H1 (cell line): ENCODE data around the gene CCPG1. TPM values are rescaled to one million over a fixed set of nuclear protein-coding genes. Genes with fewer than 3 reads are reported as not detected.

Experiments used
- CTCF ChIA-PET: fragments of 300-600 bp; sonication (Branson Sonifier 250); formaldehyde crosslinking; loops from one replicate; lab custom pipeline; 2021; ENCODE audit not compliant: partially characterized antibody; lab: Charles Lee
- POLR2A ChIA-PET: fragments of 300-600 bp; sonication (Branson Sonifier 250); formaldehyde crosslinking; loops from one replicate; lab custom pipeline; 2021; ENCODE audit warnings: inconsistent platforms; ENCODE audit not compliant: partially characterized antibody; lab: Charles Lee
- DNase-seq, 2 experiments: peaks; one replicate each; pipeline versions ENCODE4 v3.0.0 to v3.0.0-alpha.2; 2010 to 2022; ENCODE audit warnings: low spot score in 2 of 2, low read depth in 1 of 2, mixed read lengths in 1 of 2
- FAIRE-seq: peaks from 2 replicates; lab custom pipeline; 2011; peaks lifted over from hg19 to GRCh38; lab: Jason Lieb, UNC
- H2AFZ ChIP-seq: 2 replicates; pipeline ENCODE4 v1.8.1; 2012; ENCODE audit warnings: low read length, inconsistent platforms
- H2AK5ac ChIP-seq: 2 replicates; pipeline ENCODE4 v1.6.1; 2013; ENCODE audit warnings: low read depth, low read length
- H2BK120ac ChIP-seq: replicated peaks from 2 replicates; pipeline ENCODE3; 2013; ENCODE audit warnings: low read depth, low read length, inconsistent platforms
- H2BK12ac ChIP-seq: 2 replicates; pipeline ENCODE4 v1.6.1; 2013; ENCODE audit warnings: low read depth, low read length
- H2BK15ac ChIP-seq: 2 replicates; pipeline ENCODE4 v1.6.1; 2013; ENCODE audit warnings: low read length
- H2BK20ac ChIP-seq: 2 replicates; pipeline ENCODE4 v1.6.1; 2013; ENCODE audit warnings: low read length
- H2BK5ac ChIP-seq: 2 replicates; pipeline ENCODE4 v1.6.1; 2013; ENCODE audit warnings: low read depth, low read length
- H3K14ac ChIP-seq: 2 replicates; pipeline ENCODE4 v1.6.1; 2013; ENCODE audit warnings: inconsistent platforms; ENCODE audit not compliant: insufficient read length
- H3K18ac ChIP-seq: 2 replicates; pipeline ENCODE4 v1.6.1; 2013; ENCODE audit warnings: low read length; ENCODE audit errors: extremely low read depth
- H3K23ac ChIP-seq: 2 replicates; pipeline ENCODE4 v1.6.1; 2013; ENCODE audit warnings: inconsistent platforms; ENCODE audit not compliant: insufficient read length
- H3K23me2 ChIP-seq: 2 replicates; pipeline ENCODE4 v1.6.1; 2013; ENCODE audit warnings: low read depth, low read length
- H3K27ac ChIP-seq: 2 replicates; pipeline ENCODE4 v1.6.1; 2011; ENCODE audit warnings: low read depth, low read length, inconsistent platforms
- H3K27me3 ChIP-seq, 4 experiments: replicated peaks in 1 of 4; 1 replicate in 1 of 4; 2 replicates in 3 of 4; pipeline versions ENCODE4 v1.6.1 to v1.8.1; 2011 to 2013; ENCODE audit warnings: low read length in 3 of 4, mild to moderate bottlenecking in 3 of 4, inconsistent platforms in 2 of 4, mixed read lengths in 2 of 4, moderate library complexity in 1 of 4; ENCODE audit not compliant: control insufficient read depth in 3 of 4, insufficient read depth in 3 of 4; ENCODE audit errors: extremely low read depth in 1 of 4
- H3K36me3 ChIP-seq, 4 experiments: 2 replicates each; pipeline versions ENCODE4 v1.6.1 to v1.8.1; 2011 to 2013; ENCODE audit warnings: mild to moderate bottlenecking in 4 of 4, low read length in 3 of 4, moderate library complexity in 2 of 4, control low read depth in 1 of 4, inconsistent platforms in 1 of 4; ENCODE audit not compliant: insufficient read depth in 4 of 4, control insufficient read depth in 2 of 4
- H3K4ac ChIP-seq: replicated peaks from 2 replicates; pipeline ENCODE3; 2013; ENCODE audit warnings: low read length, low read depth, mixed read lengths, inconsistent platforms; ENCODE audit not compliant: insufficient read length
- H3K4me1 ChIP-seq, 4 experiments: replicated peaks in 1 of 4; 1 replicate in 1 of 4; 2 replicates in 3 of 4; pipeline versions ENCODE4 v1.6.1 to v1.8.1; 2011 to 2013; ENCODE audit warnings: low read length in 3 of 4, inconsistent platforms in 2 of 4, mixed read lengths in 1 of 4; ENCODE audit not compliant: insufficient read depth in 4 of 4, control insufficient read depth in 3 of 4
- H3K4me2 ChIP-seq, 2 experiments: 2 replicates each; pipeline versions ENCODE4 v1.6.1 to v1.8.1; 2011 to 2013; ENCODE audit warnings: low read depth in 2 of 2, low read length in 2 of 2, control low read depth in 1 of 2, inconsistent platforms in 1 of 2, mild to moderate bottlenecking in 1 of 2; ENCODE audit not compliant: insufficient read depth in 1 of 2
- H3K4me3 ChIP-seq, 4 experiments: fragments of 200-600, 300-600 bp in 1 of 4; sonication (generic), shearing (Covaris generic), sonication (Bioruptor Twin) in 1 of 4; 2 replicates each; pipeline versions ENCODE4 v1.5.1 to v1.8.1; 2011 to 2016; ENCODE audit warnings: low read length in 4 of 4, low read depth in 3 of 4, control low read depth in 2 of 4, inconsistent platforms in 2 of 4, mild to moderate bottlenecking in 2 of 4, mixed read lengths in 1 of 4, moderate library complexity in 1 of 4; ENCODE audit not compliant: insufficient read depth in 2 of 4; ENCODE audit errors: extremely low read depth in 1 of 4
- H3K56ac ChIP-seq: replicated peaks from 2 replicates; pipeline ENCODE3; 2013; ENCODE audit warnings: low read depth, mild to moderate bottlenecking, mixed read lengths, low read length, inconsistent platforms; ENCODE audit not compliant: insufficient read length
- H3K79me1 ChIP-seq: 2 replicates; pipeline ENCODE4 v1.6.1; 2013; ENCODE audit warnings: low read depth, low read length, control low read depth
- H3K79me2 ChIP-seq, 2 experiments: 2 replicates each; pipeline versions ENCODE4 v1.6.1 to v1.8.1; 2012 to 2013; ENCODE audit warnings: low read length in 2 of 2, mild to moderate bottlenecking in 2 of 2, inconsistent platforms in 1 of 2; ENCODE audit not compliant: insufficient read depth in 2 of 2, control insufficient read depth in 1 of 2
- H3K9ac ChIP-seq, 4 experiments: replicated peaks in 1 of 4; 1 replicate in 1 of 4; 2 replicates in 3 of 4; pipeline versions ENCODE4 v1.6.1 to v1.8.1; 2011 to 2013; ENCODE audit warnings: low read depth in 3 of 4, low read length in 3 of 4, control low read depth in 2 of 4, mild to moderate bottlenecking in 2 of 4, moderate library complexity in 2 of 4, inconsistent platforms in 1 of 4; ENCODE audit errors: extremely low read depth in 1 of 4
- H3K9me3 ChIP-seq, 2 experiments: 2 replicates each; pipeline versions ENCODE4 v1.6.1 to v1.8.1; 2012 to 2013; ENCODE audit warnings: mild to moderate bottlenecking in 2 of 2, moderate library complexity in 2 of 2, control low read depth in 1 of 2, inconsistent platforms in 1 of 2, low read depth in 1 of 2, low read length in 1 of 2, mixed read lengths in 1 of 2; ENCODE audit not compliant: insufficient read depth in 2 of 2
- H4K20me1 ChIP-seq, 2 experiments: replicated peaks in 1 of 2; 2 replicates each; pipeline versions ENCODE3 to v1.8.1; 2011 to 2013; ENCODE audit warnings: inconsistent platforms in 2 of 2, low read length in 2 of 2, mild to moderate bottlenecking in 1 of 2; ENCODE audit not compliant: insufficient read depth in 2 of 2, control insufficient read depth in 1 of 2
- H4K5ac ChIP-seq: 2 replicates; pipeline ENCODE4 v1.6.1; 2013; ENCODE audit warnings: low read length, low read depth, mixed read lengths, inconsistent platforms; ENCODE audit not compliant: insufficient read length
- H4K8ac ChIP-seq: 2 replicates; pipeline ENCODE4 v1.8.0; 2013; ENCODE audit warnings: mild to moderate bottlenecking, moderate library complexity, low read length, inconsistent platforms; ENCODE audit not compliant: insufficient read depth; ENCODE audit errors: extremely low read depth
- H4K91ac ChIP-seq: replicated peaks from 2 replicates; pipeline ENCODE3; 2013; ENCODE audit warnings: low read length, mixed read lengths, inconsistent platforms; ENCODE audit not compliant: insufficient read length
- CTBP2 ChIP-seq: IDR thresholded peaks from 2 replicates; pipeline ENCODE4 v1.7.0; 2011; ENCODE audit warnings: borderline replicate concordance, mild to moderate bottlenecking, moderate library complexity, mixed read lengths, low read length; ENCODE audit not compliant: insufficient read depth, insufficient read length
- GTF2F1 ChIP-seq: IDR thresholded peaks from 2 replicates; pipeline ENCODE4 v1.6.1; 2012; ENCODE audit warnings: low read depth, low read length, improper control_type of control experiment, borderline replicate concordance
- HDAC2 ChIP-seq, 2 experiments: fragments of 300-600 bp in 1 of 2; sonication (generic) in 1 of 2; IDR thresholded peaks; 2 replicates each; pipeline ENCODE4 v1.6.1; 2011 to 2012; ENCODE audit warnings: low read depth in 2 of 2, low read length in 2 of 2, mild to moderate bottlenecking in 2 of 2, moderate library complexity in 2 of 2, borderline replicate concordance in 1 of 2, inconsistent platforms in 1 of 2
- JUND ChIP-seq: IDR thresholded peaks from 2 replicates; pipeline ENCODE4 v1.6.1; 2011; ENCODE audit warnings: mild to moderate bottlenecking, improper control_type of control experiment, low read length
- MAX ChIP-seq: IDR thresholded peaks from 2 replicates; pipeline ENCODE4 v1.6.1; 2012; ENCODE audit warnings: inconsistent platforms
- POU5F1 ChIP-seq: IDR thresholded peaks from 2 replicates; pipeline ENCODE4 v1.6.1; 2011; ENCODE audit warnings: low read depth, mild to moderate bottlenecking, low read length, moderate library complexity
- RAD21 ChIP-seq, 2 experiments: IDR thresholded peaks in 1 of 2; conservative IDR thresholded peaks in 1 of 2; 2 replicates each; pipeline ENCODE4 v1.6.1; 2011; ENCODE audit warnings: low read depth in 2 of 2, low read length in 2 of 2, improper control_type of control experiment in 1 of 2, inconsistent platforms in 1 of 2, mild to moderate bottlenecking in 1 of 2, moderate library complexity in 1 of 2
- RBBP5 ChIP-seq: IDR thresholded peaks from 2 replicates; pipeline ENCODE4 v1.7.1; 2012; ENCODE audit warnings: low read depth, mild to moderate bottlenecking, inconsistent platforms, low read length, moderate library complexity, borderline replicate concordance
- RNF2 ChIP-seq: fragments of 200-900, 300-1000 bp; sonication (generic); IDR thresholded peaks from 2 replicates; pipeline ENCODE4 v1.7.1; 2016; ENCODE audit warnings: borderline replicate concordance, low read depth, mild to moderate bottlenecking, antibody characterized with exemption, low read length; ENCODE audit not compliant: poor library complexity, severe bottlenecking; ENCODE audit errors: missing control alignments
- SIN3A ChIP-seq, 2 experiments: IDR thresholded peaks in 1 of 2; conservative IDR thresholded peaks in 1 of 2; 2 replicates each; pipeline ENCODE4 v1.6.1; 2011 to 2012; ENCODE audit warnings: low read length in 2 of 2, improper control_type of control experiment in 1 of 2, low read depth in 1 of 2, mild to moderate bottlenecking in 1 of 2
- SRF ChIP-seq: IDR thresholded peaks from 2 replicates; pipeline ENCODE4 v1.6.1; 2011; ENCODE audit warnings: mild to moderate bottlenecking, low read depth, low read length, moderate library complexity
- TAF7 ChIP-seq: optimal IDR thresholded peaks from 2 replicates; pipeline ENCODE3; 2011; ENCODE audit warnings: low read depth, mild to moderate bottlenecking, inconsistent platforms, low read length, moderate library complexity, borderline replicate concordance
- TEAD4 ChIP-seq: IDR thresholded peaks from 2 replicates; pipeline ENCODE4 v1.6.1; 2012; ENCODE audit warnings: low read depth, low read length, inconsistent platforms, mixed read lengths
- WGBS, 2 experiments: shearing (Covaris generic) in 1 of 2; methylation state at CpG; one replicate each; pipeline versions ENCODE4 v1.1.6 to v1.1.7; 2013 to 2015; ENCODE audit warnings: low lambda C conversion rate in 2 of 2, mixed read lengths in 2 of 2, inconsistent platforms in 1 of 2, low coverage in 1 of 2, missing lambda C conversion rate in 1 of 2; ENCODE audit not compliant: insufficient replicate concordance in 2 of 2, insufficient coverage in 1 of 2, insufficient read length in 1 of 2; ENCODE audit errors: extremely low coverage in 1 of 2, missing lambda C conversion rate in 1 of 2; 5-methylcytosine and 5-hydroxymethylcytosine counted together
- polyA plus RNA-seq, 7 experiments: library from polyadenylated mRNA; depleted of rRNA in 3 of 7; stranded (reverse) in 5 of 7; unstranded in 2 of 7; fragments of >200 nt in 5 of 7; fragments of 200-250 nt in 2 of 7; gene quantifications; 1 replicate in 5 of 7; 2 replicates in 1 of 7; 4 replicates in 1 of 7; pipeline versions ENCODE4 v1.2.1 to v1.2.3, GENCODE V29; 2011 to 2013; ENCODE audit warnings: missing spikeins in 2 of 7, mixed read lengths in 2 of 7
- total RNA-seq: library from RNA; stranded (reverse); fragmentation: NEBNext Ultra II Directional; extraction: Animal tissue kit (Norgen Biotek cat#: 25700); gene quantifications from 2 replicates; pipeline ENCODE4 v1.2.1, GENCODE V29; 2021

Gene CCPG1
- total and polyA plus RNA-seq, 2 of the 8 experiments (the other 6 are each of a cell fraction or from before 2014, with no cell fraction given): 2.3 to 13.2 TPM

GRCh38 chr15:55337160-55337559 is 71.0 kb downstream of the CCPG1 start:
- Histone ChIP-seq H2BK15ac (no peak overlapping the region), H3K9ac (no peak overlapping the region), H3K79me2 (no peaks in the 10 kb centered on the region), H3K4ac (no peak overlapping the region), H3K14ac (no peak overlapping the region), H4K91ac (no peak overlapping the region), H4K20me1 (peaks cover 0 to 1% of the 10 kb centered on the region in 2 experiments), H4K8ac (no peak overlapping the region), H2BK120ac (no peak overlapping the region), H3K9me3 (no peaks in the 10 kb centered on the region), H2BK20ac (no peak overlapping the region), H3K23ac (no peak overlapping the region), H4K5ac (no peak overlapping the region), H3K36me3 (no peaks in the 10 kb centered on the region), H3K79me1 (no peaks in the 10 kb centered on the region), H2BK5ac (no peak overlapping the region), H3K27me3 (no peaks in the 10 kb centered on the region), H3K4me2 (no peak overlapping the region), H3K56ac (no peak overlapping the region), H2AFZ (no peak overlapping the region), H3K27ac (no peak overlapping the region), H3K23me2 (no peaks in the 10 kb centered on the region), H3K4me3 (no peak overlapping the region), H2BK12ac (no peak overlapping the region), H3K4me1 (no peaks in the 10 kb centered on the region), H2AK5ac (no peak overlapping the region), H3K18ac (no peak overlapping the region)
- CTCF ChIA-PET: no interaction called here
- WGBS, 2 experiments: 90% methylated on average over 1 of the region's 1 CpG; no CpG with 5 or more reads in 1 of the 2 experiments
- FAIRE-seq: no peak
- POLR2A ChIA-PET: no interaction called here
- DNase-seq: no peak
- no peak for TF ChIP-seq HDAC2 (IDR thresholded peaks at IDR 0.05; ENCODE audit: borderline replicate concordance in 1 of 2, low read depth in 2 of 2, low read length in 2 of 2)
- no peak for TF ChIP-seq RBBP5
- no peak for TF ChIP-seq JUND
- TF ChIP-seq SIN3A (conservative IDR thresholded peaks at IDR 0.05 in 1 of 2, IDR thresholded peaks at IDR 0.05 in 1 of 2; ENCODE audit: low read depth in 1 of 2, low read length in 2 of 2): no peak
- TF ChIP-seq RNF2: no peak
- TF ChIP-seq POU5F1: no peak
- no peak for TF ChIP-seq TEAD4
- no peak for TF ChIP-seq MAX
- no peak for TF ChIP-seq TAF7
- TF ChIP-seq SRF: no peak
- TF ChIP-seq CTBP2: no peak
- no peak for TF ChIP-seq RAD21 (IDR thresholded peaks at IDR 0.05 in 1 of 2, conservative IDR thresholded peaks at IDR 0.05 in 1 of 2; ENCODE audit: low read depth in 2 of 2, low read length in 2 of 2)
- TF ChIP-seq GTF2F1: no peak
